HS-5 (cell line): Measurements from ENCODE around the gene KCNA4.
A peak's percentile ranks its signal among the peaks of the same experiment; 100 is the strongest.
"Not testable (repeated sequence)": the region's sequence is repeated elsewhere in the genome, so short reads cannot be mapped to it uniquely, and the experiment has no call there.

Source experiments
- DNase-seq: peaks from one replicate; pipeline ENCODE4 v3.0.0-alpha.2; 2012; ENCODE audit warnings: low read depth

The KCNA4 gene

GRCh38 chr11:29996016-29996415 lies 20.8 kb downstream of the KCNA4 start:
- no peak for DNase-seq

GRCh38 chr11:29989174-29989970 lies 27.5 kb downstream of the KCNA4 start:
- peak; percentile 26 for DNase-seq

DNA sequence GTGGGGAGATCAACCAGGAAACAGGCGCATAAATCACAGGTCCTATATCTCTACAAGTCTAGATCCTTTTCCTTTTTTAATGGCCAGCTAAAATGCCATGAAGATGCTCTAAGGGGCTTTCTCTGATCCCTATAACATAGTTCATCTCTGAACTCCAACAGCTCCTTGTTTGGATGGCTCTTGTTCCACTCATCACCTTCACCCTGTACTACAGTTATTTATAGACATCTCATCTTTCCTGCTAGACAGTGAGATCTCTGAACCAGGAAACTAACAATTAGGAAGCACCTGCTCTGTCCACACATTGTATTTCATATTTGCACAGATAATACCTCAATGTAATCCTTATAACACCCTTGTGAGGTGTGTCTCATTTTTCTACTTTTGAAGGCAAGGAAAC lies 31.6 kb downstream of the KCNA4 start:
- DNase-seq: no peak

- no peak for DNase-seq
These were observed 32.3 kb downstream of the KCNA4 start for GRCh38 chr11:29984544-29984943.

DNA sequence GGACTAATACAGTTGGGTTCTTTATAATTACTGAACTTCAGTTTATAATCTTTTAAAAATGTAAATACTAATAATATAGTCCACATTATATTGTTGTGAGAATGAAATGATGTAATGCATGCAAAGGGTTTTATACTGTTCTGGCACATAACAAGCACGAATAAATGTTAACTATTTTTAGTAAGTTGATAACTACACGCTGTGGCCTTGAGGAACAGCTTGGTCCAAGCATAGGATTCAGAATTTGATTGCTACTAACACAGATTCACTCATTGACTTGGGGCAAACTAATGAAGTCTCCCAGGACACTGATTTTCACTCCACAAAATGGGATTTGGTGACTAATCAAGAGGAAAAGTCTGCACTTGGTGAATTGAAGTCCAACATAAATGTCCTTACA lies 38.3 kb downstream of the KCNA4 start:
- no peak for DNase-seq

GRCh38 chr11:29975580-29975979 lies 41.2 kb downstream of the KCNA4 start:
- DNase-seq: not testable (repeated sequence)

GRCh38 chr11:29963796-29964195 lies 53.0 kb downstream of the KCNA4 start:
- DNase-seq: no peak

DNA sequence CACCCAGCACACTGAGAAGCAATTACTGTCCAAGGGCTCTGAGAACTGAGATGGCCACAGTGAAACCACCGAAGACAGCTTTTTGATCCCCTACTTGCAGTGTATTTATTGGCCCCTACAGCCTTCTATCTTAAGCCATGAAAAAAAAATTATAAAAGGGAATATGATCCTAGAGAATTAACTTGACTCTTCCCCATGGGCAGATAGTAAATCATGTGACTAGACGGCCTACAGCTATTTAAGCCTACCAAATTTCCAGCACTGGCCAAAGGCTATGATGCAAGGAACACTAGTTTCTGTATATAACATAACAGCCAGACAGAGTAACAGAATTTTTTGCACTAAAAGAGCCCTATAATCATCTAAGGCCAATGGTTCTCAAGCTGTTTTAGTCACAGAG lies 53.8 kb downstream of the KCNA4 start:
- DNase-seq: no peak

GRCh38 chr11:29962243-29962642 lies 54.6 kb downstream of the KCNA4 start:
- DNase-seq: no peak
